NCI-H82 treated with DMSO at 0.1 percent for 48 hours (cell line): ENCODE results near the gene ASAP2.

ENCODE experiments used
- DNase-seq: peaks from one replicate; lab custom pipeline; 2025; ENCODE audit not compliant: unreplicated experiment; lab: John Stamatoyannopoulos, UW

Gene ASAP2

DNA sequence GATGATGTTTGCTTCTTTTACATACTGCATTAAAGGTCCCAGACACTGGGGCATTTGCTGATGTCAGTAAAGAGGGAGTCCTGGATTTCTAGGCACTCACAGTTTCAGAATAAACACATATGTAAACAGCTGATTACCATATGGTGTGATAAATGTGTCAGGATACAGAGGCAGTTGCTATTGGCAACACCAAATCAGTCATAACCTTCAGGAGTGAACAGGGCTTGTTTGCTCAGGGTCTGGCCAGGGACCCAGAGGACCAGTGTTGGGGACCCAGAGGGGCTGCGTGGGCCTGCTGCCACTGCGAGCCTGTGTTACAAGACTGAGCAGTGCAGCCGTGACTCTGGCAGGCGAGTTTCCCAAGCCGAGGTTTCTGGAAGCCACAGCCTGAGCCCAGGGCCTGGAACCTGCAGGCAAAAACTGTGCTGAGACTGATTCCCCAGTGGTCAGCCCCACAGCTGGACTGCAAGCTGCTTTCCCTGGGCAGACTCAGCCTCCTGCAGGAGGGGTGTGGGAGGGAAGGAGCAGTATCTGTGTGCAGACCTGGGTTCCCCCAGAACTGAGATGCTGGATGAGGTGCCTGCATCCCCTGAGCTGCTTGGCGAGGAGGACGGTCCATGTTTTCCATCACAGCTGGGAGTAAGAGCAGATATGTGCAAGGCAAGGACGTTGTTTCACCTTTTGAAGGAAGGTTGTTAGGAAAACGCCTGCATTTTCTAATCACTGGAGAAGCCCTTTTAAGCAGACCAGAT lies 23.6 kb downstream of the ASAP2 start:
- no peak for DNase-seq

DNA sequence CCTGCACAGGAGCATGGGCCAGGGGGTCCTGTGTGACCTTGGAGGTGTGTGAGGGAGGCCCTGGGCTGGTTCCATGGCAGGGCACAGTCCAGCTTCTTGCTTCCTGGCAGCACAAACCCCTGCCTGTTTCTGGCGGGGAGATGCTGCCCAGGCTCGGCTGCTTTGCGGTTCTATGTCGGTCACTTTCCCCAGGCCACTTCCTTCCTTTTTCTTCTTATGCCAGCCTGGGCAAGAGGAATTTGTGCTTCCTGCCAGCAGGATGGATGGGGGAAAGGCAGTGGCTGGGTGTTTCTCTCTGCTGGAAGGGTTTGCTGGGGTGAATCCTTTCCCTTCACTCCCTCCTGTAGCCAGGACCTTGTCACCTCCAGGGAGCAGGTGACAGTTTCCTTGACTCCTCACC lies 24.3 kb downstream of the ASAP2 start:
- no peak for DNase-seq

DNA sequence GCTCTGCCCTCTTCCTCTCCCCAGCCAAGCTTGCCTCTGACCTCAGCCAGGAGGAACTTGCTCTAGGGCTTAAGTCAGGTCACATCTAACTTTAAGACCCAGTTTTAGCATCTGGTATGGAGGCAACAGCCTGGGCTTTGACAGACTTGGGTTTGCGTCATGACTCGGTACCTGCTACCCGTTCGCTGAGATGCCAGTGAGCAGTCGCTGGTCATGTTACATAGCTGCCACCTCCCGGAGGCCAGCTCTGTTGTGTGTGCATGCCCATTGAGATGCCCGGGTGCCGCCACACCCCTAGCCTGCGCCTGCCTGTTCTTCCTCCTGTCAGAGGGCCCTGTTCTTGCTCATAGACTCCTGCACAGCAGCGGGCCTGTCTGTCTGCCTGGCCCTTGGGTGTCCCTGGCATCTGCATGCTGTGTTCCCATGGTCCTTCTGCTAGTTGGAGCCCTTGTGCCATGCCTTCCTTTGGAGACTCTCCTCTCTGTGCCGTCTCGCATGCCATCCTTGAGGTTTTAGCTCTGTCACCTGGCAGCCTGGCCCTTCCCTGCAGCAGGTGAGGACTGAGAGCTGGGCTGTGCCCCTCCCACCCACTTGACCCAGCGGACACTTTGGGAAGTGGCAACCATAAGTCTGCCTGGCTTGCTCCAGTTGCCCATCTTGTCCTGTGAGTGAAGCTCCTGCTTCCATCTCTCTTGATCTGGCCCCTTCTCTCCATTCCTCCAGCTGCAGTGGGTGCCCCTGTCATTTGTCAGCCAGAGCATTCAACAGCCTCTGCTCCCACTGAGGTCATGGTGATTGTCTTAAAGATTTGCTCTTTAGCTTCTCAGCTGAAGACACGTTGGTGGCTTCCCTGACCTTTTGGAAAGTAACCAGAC lies 24.9 kb downstream of the ASAP2 start:
- no peak for DNase-seq

DNA sequence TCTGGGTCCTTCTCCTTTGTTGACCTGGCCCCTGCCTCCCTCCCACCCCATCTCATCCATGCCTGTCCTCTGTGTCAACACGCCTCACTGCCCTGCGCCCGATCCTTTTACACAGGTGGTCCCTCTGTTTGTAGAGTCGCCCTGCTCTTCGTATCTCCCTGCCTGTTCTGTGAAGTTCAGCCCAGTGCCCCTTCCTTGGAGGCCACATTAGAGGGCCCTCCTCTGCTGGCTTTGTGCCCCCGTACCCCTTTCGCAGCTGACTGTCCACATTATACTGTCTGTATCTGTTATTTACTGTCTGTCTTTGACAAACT lies 25.5 kb downstream of the ASAP2 start:
- no peak for DNase-seq

DNA sequence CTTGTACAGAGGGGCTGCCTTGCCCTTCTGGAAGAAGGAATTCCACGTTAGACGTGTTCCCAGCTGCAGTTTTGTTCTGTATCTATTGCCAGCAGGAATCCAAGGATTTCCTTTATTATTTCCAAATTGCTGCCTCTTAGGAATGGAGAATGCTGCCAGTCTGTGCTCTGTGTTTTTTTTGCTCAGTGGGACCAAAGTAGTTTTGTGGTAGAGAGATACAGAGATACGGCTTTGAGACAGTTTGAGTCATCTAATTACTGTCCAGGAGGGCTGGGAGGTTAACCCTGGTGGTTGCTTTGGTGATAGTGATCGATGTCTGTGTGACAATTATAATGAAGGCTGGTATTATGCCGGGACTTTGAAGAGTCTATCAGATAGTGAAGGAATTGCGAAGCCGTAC lies 26.3 kb downstream of the ASAP2 start:
- no peak for DNase-seq

DNA sequence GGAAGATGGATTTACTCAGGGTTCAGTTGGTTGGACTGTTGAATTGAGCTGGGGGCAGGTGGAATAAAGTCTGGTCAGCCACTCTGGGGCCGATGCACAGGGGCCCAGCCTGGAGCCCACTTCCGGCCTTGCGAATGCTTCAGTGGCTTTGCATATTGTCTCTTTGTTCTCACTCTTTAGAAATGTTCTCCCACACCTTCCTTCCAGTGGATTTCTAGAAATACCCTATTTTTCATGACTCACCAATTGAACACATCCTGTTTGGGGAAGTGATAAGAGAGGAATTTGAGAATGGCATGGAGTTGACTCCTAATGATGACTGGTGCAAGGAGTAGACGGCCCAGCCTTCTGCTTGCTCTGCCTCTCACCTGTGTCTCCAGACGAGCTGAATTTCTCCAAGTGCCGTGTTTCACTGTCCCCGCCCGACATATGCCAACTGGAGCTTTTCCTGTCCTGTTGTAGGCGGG lies 28.1 kb downstream of the ASAP2 start:
- no peak for DNase-seq

DNA sequence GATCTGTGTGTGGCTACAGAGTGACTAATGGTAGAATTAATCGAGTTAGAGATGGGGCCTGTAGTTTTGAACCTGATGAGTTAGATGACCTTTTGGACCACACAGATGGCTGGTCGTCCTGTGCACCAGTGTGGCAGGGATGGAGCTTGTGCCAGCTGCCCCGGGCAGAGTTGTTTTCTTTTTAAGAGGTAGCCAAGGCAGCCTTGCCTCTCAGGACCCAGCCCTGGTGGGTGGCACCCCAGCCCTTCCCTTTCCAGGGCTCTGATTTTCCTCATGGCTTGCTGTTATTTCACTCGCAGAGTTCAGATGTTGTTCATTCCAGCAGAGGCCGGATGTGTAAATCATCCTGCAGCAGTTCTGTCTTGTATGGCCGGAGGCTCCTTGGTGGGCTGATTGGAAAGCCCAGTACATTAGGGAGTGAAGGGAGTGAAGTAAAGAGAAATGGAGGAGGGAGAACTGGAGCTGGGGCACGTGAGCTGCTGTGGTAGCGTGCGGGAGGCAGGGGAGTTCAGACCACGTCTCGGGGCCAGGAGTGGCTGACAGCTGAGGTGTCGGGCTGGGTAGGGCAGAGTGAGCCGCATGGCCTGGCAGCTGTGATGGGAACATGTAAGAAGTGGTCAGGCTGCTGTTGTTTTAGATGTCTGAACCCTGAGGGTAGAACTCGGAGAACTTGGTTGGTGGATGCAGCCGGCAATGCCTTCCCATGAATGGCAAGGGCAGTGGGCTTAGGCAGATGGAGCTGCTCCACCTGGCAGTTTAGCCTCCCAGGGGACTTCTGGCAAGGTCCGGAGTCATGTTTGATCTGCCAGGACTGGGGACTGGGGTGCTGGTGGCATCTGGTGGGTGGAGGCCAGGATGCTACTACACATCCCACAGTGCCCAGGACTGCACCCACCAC lies 28.8 kb downstream of the ASAP2 start:
- DNase-seq: no peak

DNA sequence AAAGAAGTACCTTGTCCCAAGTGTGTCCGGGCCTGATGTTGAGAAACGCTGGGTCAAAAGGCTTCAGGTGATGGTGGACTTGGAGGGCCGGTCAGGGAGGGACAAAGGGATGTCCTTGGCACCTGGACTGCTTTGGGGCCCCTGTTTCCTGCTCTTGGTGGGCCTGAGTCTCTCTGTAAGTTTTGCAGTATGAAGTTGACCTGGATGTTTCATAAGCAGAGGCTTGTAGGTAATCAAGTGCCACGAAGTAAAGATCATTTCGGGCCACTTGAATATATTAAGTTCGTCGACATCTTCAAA lies 29.4 kb downstream of the ASAP2 start:
- no peak for DNase-seq

DNA sequence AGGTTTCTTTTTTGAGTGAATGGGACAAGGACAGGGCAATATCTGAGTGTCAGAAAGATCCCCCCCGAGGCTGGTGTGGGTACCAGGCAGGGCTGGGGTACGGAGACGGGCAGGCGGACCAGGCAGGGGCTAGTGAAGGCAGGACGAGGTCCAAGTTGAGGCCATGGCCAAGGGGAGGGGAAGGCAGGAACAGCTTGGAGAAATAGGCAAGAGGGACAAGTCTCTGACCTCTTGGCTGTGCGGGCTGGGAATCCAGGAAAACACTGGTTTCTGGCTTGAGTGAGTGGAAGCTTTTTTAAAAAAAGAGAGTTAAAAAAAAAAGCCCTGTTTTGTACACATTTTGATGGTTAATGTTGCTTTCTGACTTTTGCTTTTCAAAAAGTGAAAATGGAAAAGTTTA lies 30.3 kb downstream of the ASAP2 start:
- DNase-seq: no peak

DNA sequence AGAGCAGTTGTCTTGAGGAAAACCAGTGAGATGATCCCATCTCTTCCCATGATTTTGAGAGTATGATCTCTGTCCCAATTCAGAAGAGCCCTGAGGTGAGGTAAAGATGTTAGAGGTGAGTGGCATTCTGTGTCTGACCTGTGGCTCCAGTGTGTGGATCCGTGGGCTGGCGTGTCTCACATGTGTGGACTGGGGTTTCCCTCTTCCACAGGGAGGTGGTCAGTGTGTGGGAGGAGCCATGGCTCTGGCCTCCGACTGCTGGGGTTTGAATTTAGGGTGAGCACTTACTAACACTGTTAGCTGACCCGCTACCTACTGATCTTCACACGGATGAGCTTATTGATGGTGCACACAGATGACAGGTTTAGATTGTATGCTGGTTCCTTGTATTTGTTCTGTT lies 31.2 kb downstream of the ASAP2 start:
- DNase-seq: no peak

DNA sequence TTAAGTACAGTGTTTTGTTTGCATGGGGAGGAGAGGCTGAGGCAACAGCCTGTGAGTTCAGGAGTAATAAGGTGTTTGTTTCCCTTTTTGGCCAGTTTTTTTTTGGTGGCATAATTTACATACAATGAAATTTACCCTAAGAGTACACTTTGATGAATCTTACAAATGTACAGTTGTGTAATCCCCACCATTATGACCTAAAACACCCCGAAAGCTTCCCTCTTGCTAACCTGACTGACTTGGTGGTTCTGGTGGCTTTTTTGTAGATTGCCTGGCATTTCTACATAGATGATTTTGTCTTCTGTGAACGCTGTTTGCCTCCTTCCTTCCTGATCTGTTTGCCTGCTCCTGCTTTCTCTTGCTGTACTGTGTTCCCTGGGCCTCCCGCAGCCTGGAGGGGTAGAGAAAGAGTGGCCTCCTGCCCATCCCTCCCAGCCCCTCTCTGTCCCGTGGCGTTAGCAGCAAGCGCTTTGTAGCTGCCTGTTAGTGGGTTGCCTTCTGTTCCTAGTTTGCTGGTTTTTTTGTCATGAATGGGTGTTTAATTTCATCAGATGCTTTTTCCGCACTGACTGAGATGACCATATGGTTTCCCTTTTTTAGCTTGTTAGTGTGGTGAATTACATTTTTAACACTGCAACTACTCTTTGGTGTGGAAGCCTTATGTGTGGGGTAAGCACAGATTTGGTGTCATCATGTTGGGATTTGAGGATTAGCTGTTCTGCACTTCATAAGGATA lies 32.1 kb downstream of the ASAP2 start:
- no peak for DNase-seq

DNA sequence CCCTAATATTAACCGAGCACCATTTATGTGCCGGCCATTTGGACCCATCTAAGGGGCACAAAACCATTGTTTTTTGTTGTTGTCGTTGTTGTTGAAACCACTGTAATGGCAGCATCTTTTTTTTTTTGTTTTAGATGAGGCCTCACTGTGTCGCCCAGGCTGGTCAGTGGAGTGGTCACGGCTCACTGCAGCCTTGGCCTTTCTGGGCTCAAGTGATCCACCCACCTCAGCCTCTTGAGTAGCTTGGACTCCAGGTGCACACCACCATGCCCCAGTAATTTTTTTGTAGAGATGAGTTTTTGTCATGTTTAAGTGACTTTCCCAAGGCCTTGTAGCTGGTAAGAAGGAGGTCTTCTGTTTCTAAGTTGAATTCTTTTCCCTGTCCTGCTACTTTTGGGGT lies 33.0 kb downstream of the ASAP2 start:
- no peak for DNase-seq

DNA sequence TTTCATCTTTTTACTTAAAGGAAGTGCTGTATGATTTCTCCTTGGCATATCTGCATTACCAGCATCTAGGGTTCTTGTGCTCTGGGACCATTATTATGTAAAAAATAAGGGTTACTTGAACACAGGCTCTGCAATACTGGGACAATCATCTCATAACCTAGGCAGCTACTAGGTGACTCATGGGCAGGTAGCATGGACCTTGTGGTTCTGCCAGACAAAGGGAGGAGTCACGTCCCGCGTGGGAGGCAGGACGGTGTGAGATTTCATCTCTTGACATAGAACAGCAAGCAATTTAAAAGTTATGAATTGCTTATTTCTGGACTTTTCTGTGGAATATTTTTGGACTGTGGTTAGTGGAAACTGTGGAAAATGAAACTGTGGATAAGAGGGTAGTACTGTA lies 34.1 kb downstream of the ASAP2 start:
- no peak for DNase-seq

DNA sequence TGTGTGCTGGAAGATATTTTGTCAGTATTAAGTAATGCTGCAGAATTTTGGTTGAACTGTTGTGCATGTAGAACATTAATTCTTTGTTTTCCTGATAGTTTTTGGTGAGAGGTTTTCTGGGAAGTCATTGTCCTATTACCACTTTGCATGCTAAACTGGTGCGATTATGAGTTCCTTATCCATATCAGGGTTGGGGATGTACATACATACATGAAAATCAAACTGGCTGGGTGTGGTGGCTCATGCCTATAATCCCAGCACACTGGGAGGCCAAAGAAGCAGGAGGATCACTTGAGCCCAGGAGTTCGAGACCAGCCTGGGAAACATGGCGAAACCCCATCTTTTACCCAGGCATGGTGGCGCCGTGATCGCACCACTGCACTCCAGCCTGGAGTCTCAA lies 34.6 kb downstream of the ASAP2 start:
- DNase-seq: no peak

DNA sequence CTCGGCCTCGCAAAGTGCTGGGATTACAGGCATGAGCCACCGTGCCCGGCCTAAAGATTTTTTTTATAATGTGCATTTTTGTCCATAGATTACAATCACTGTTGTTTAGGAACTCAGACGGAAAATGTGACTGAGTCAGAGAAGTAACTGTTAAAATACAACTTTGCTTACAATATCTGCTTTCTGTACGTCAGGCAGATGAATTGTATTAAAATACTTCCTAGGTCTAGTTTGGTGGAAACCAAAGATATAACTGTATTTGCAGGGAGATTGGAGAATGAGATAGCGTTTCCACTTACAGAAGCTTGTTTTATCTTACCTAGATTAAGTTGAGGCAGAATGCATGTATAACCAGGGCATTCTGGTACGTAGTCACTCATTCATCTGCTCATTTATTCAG lies 36.7 kb downstream of the ASAP2 start:
- DNase-seq: no peak

DNA sequence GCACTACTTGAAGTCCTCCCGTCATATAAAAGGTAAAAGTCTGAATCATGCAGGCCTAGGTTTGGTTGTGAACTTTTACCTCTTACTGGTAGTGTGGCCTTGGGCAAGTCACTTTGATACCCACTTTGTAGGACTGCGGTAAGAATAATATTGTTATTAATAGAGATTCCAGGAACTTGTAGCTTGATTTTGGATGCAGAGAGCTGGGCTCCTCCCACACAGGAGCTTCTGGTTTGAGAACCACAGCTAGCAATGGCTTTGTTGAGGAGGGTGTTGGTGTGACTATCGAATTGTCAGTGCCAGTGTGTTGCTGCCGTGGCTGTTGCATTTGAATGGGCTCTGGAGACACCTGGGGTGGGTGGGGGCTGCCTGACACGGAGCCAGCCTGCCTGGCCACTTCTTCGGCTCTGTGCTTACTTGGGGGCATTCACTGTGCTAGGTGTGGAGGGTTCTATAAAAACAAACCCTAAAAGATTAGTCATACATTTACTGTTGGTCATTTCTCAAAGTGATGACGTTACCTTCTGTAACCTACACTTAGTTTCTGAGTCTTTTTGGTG lies 38.5 kb downstream of the ASAP2 start:
- DNase-seq: no peak

DNA sequence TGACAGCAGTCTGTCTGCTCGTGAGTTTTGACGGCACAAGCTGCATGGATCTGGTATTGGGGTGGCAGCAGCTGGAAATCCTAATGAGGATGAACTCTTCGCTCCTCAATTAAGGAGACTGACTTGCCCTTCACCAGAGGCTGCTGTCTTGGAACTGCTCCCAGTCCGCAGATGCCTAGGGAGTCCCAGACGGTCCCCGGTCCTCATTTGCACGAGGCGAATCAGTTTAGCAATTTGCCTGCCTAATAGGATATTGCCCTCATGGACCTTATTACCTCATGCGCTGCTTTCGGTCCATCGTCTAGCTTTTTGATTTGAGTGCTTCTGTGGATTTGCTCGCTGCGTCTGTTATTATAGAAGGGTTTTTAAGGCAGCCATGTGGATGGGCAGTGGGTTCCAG lies 40.6 kb downstream of the ASAP2 start:
- DNase-seq: peak; percentile 92

DNA sequence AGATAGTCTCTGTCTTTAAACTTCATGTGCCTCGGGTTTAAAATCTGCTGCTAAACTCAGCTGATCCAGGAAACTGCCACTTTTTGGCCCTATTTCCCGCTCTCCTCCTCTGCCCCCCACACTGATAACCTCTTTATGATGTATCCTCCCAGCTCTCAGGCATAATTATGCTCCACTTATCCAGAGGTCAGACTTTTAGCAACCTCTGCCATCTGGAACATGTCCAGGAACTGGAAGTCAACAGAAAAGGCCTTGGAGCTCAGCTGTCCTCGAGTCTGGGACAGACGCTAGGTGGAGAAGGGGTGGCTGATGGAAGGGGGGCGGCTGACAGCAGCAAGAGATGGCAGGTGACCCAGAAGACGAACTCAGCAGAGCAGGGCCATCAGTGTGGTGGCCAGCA lies 41.2 kb downstream of the ASAP2 start:
- DNase-seq: peak; percentile 73

DNA sequence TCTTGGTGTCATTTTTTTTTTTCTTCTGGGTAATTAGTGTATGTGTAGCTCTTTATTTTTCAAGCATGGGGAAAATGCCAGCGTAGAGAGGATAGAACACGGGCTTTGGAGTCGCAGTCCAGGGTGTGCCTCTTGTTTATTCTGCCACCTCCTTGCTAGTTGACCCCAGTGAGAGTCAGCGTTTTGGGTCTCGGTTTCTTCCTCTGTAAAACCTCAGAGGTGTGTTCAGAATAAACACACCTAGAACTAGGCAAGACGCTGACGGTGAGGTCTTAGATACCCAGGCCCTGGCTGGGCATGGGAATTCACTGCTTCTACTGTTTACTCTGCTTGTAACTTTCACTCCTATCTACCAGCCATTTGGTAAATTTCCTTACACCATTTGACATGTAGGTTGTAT lies 41.8 kb downstream of the ASAP2 start:
- no peak for DNase-seq

DNA sequence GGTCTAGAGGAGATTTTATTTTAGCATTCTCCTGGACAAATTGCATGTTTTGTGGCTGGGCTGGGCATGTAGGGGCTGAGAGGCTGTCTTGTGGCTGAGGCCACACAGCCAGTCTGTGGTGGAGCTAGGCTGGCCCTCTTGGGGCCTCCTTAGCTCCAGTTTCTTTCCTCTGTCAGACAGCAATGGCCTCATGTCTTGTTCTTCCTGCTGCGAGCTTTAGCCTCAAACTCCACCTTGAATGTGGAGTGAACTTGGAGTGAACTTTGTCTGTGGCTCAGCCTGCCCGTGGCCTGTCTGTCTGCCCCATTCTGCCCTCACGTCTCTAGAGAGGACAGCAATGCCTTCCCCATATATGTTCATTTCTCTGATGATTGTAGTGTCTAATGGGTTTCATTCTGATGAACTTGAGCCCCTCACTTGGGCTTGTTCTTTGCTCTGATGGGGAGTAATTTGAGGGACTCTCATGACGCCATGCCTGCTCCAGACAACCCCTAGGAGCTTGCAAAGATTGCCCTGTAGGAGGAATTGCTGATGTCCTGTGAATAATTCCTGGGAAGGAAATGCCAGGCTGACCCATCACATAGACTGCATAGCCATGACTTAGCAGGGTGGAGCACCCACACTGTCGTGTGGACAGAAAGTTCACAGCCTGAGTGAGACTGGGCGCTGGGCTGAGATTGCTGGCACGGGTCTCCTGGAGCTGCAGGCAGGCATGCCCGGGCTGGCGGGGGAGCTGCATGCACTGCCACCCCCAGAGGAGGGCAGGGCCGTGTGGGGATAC lies 42.6 kb downstream of the ASAP2 start:
- DNase-seq: no peak
